Lower leg skin (tissue), 3 donors: ENCODE measurements around the gene IGDCC3.

ENCODE experiments used
- POLR2A ChIP-seq, 2 donors: fragments of 450-650 bp; IDR thresholded peaks; one replicate each; pipeline ENCODE4 v1.6.1; 2016 to 2017; ENCODE audit warnings: antibody characterized with exemption in 2 of 2, mild to moderate bottlenecking in 1 of 2, moderate library complexity in 1 of 2
- TF ChIP-seq, protein P1 (sequence below), 3 donors: fragments of 450-650 bp; IDR thresholded peaks; one replicate each; pipeline ENCODE4 v1.5.1; 2016; ENCODE audit warnings: antibody characterized with exemption in 3 of 3, mild to moderate bottlenecking in 3 of 3, moderate library complexity in 2 of 3

DNA sequence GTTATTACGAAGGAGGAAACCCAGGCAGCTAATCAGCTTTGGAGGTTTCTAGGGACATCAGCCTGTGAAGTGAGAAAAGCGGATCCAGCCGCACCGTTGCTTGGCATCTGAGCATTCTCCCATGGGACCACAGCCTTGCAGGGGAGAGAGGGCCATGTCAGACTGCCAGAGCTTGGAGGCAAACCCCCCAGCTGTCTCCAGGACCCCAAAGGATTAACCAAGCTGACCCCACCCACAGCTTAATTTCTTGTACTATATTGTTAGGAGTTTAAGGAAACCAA is 5.1 kb downstream of the IGDCC3 start:
- TF ChIP-seq POLR2A (IDR thresholded peaks at IDR 0.05): no peak
- TF ChIP-seq, protein P1, sequence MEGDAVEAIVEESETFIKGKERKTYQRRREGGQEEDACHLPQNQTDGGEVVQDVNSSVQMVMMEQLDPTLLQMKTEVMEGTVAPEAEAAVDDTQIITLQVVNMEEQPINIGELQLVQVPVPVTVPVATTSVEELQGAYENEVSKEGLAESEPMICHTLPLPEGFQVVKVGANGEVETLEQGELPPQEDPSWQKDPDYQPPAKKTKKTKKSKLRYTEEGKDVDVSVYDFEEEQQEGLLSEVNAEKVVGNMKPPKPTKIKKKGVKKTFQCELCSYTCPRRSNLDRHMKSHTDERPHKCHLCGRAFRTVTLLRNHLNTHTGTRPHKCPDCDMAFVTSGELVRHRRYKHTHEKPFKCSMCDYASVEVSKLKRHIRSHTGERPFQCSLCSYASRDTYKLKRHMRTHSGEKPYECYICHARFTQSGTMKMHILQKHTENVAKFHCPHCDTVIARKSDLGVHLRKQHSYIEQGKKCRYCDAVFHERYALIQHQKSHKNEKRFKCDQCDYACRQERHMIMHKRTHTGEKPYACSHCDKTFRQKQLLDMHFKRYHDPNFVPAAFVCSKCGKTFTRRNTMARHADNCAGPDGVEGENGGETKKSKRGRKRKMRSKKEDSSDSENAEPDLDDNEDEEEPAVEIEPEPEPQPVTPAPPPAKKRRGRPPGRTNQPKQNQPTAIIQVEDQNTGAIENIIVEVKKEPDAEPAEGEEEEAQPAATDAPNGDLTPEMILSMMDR (IDR thresholded peaks at IDR 0.05): no peak
